IMR-90 (cell line): ENCODE measurements around the gene SPTB. TPM values are rescaled to one million over a fixed set of nuclear protein-coding genes. Genes with fewer than 3 reads are reported as not detected.

ENCODE experiments used
- ATAC-seq: fragments of 200-7000 bp; cut with Tn5 transposase; 2 replicates; pipeline ENCODE4 v1.9.1; 2020; ENCODE audit warnings: low read depth, mild to moderate bottlenecking, moderate library complexity
- BruUV-seq: library from RNA; stranded (reverse); fragments of 400-500 nt; replicated peaks from 2 replicates; lab custom pipeline; 2021; lab: Mats Ljungman, UMichigan
- CTCF ChIA-PET: fragments of 300-600 bp; formaldehyde crosslinking; extraction: SDS; loops from one replicate; lab custom pipeline; 2021; ENCODE audit warnings: antibody characterized with exemption; lab: Yijun Ruan, JAX
- POLR2A ChIA-PET: fragments of 300-600 bp; sonication (Branson Sonifier 250); formaldehyde crosslinking; loops from one replicate; lab custom pipeline; 2022; ENCODE audit warnings: antibody characterized with exemption; ENCODE audit not compliant: unreplicated experiment; lab: Charles Lee
- DNase-seq: peaks from one replicate; pipeline ENCODE4 v3.0.0; 2013
- H2AFZ ChIP-seq: replicated peaks from 2 replicates; pipeline ENCODE3; 2013; ENCODE audit warnings: low read length, mild to moderate bottlenecking; ENCODE audit not compliant: poor library complexity
- H2AK5ac ChIP-seq: 2 replicates; pipeline ENCODE4 v1.6.1; 2013; ENCODE audit warnings: low read depth, low read length, inconsistent platforms
- H2AK9ac ChIP-seq: replicated peaks from 2 replicates; pipeline ENCODE3; 2013; ENCODE audit warnings: mild to moderate bottlenecking, low read depth, low read length, moderate library complexity; ENCODE audit not compliant: poor library complexity
- H2BK120ac ChIP-seq: 2 replicates; pipeline ENCODE4 v1.6.1; 2013; ENCODE audit warnings: low read depth, low read length, inconsistent platforms
- H2BK15ac ChIP-seq: 3 replicates; pipeline ENCODE4 v1.6.1; 2013; ENCODE audit warnings: low read depth, low read length, inconsistent platforms
- H2BK20ac ChIP-seq: 2 replicates; pipeline ENCODE4 v1.6.1; 2013; ENCODE audit warnings: low read depth, mild to moderate bottlenecking, inconsistent platforms, low read length, moderate library complexity
- H2BK5ac ChIP-seq: 2 replicates; pipeline ENCODE4 v1.6.1; 2013; ENCODE audit warnings: mild to moderate bottlenecking, low read depth, low read length, inconsistent platforms; ENCODE audit not compliant: poor library complexity, severe bottlenecking
- H3K14ac ChIP-seq: replicated peaks from 2 replicates; pipeline ENCODE4 v1.6.1; 2013; ENCODE audit warnings: low read depth, low read length, inconsistent platforms
- H3K18ac ChIP-seq: 2 replicates; pipeline ENCODE4 v1.6.1; 2013; ENCODE audit warnings: low read depth, low read length, control low read depth
- H3K23ac ChIP-seq: 2 replicates; pipeline ENCODE4 v1.6.1; 2013; ENCODE audit warnings: low read depth, low read length, inconsistent platforms
- H3K27ac ChIP-seq: 2 replicates; pipeline ENCODE4 v1.5.1; 2013; ENCODE audit warnings: mild to moderate bottlenecking, control low read depth, low read length; ENCODE audit not compliant: insufficient read depth
- H3K27me3 ChIP-seq: 2 replicates; pipeline ENCODE4 v1.6.1; 2013; ENCODE audit warnings: low read length; ENCODE audit not compliant: control insufficient read depth, insufficient read depth
- H3K36me3 ChIP-seq: 2 replicates; pipeline ENCODE4 v1.6.1; 2013; ENCODE audit warnings: low read length, mixed read lengths; ENCODE audit not compliant: control insufficient read depth, insufficient read depth
- H3K4ac ChIP-seq: 2 replicates; pipeline ENCODE4 v1.6.1; 2013; ENCODE audit warnings: low read depth, low read length, inconsistent platforms
- H3K4me1 ChIP-seq: 2 replicates; pipeline ENCODE4 v1.6.1; 2013; ENCODE audit warnings: low read length, mixed read lengths; ENCODE audit not compliant: control insufficient read depth, insufficient read depth
- H3K4me2 ChIP-seq: 2 replicates; pipeline ENCODE4 v1.6.1; 2013; ENCODE audit warnings: low read depth, mild to moderate bottlenecking, control low read depth, low read length, moderate library complexity
- H3K4me3 ChIP-seq: 2 replicates; pipeline ENCODE4 v1.5.1; 2013; ENCODE audit warnings: low read depth, mild to moderate bottlenecking, control low read depth, low read length, moderate library complexity; ENCODE audit not compliant: insufficient read depth
- H3K56ac ChIP-seq: 2 replicates; pipeline ENCODE4 v1.6.1; 2013; ENCODE audit warnings: low read length, inconsistent platforms; ENCODE audit not compliant: insufficient read depth; ENCODE audit errors: extremely low read depth
- H3K79me1 ChIP-seq, 2 experiments: 2 replicates each; pipeline ENCODE4 v1.6.1; 2013; ENCODE audit warnings: low read length in 2 of 2, inconsistent platforms in 1 of 2, low read depth in 1 of 2
- H3K9ac ChIP-seq: 2 replicates; pipeline ENCODE4 v1.6.1; 2013; ENCODE audit warnings: low read depth, low read length, control low read depth
- H3K9me1 ChIP-seq: 2 replicates; pipeline ENCODE4 v1.6.1; 2013; ENCODE audit warnings: low read length, inconsistent platforms; ENCODE audit not compliant: insufficient read depth
- H3K9me3 ChIP-seq: 2 replicates; pipeline ENCODE4 v1.6.1; 2013; ENCODE audit warnings: low read length; ENCODE audit not compliant: control insufficient read depth, insufficient read depth
- H4K20me1 ChIP-seq: 2 replicates; pipeline ENCODE4 v1.6.1; 2013; ENCODE audit warnings: low read length, inconsistent platforms; ENCODE audit not compliant: insufficient read depth
- H4K5ac ChIP-seq: 2 replicates; pipeline ENCODE4 v1.6.1; 2013; ENCODE audit warnings: mild to moderate bottlenecking, low read depth, low read length, control low read depth
- H4K8ac ChIP-seq, 2 experiments: 2 replicates each; pipeline ENCODE4 v1.6.1; 2013; ENCODE audit warnings: low read depth in 2 of 2, low read length in 2 of 2, control low read depth in 1 of 2, inconsistent platforms in 1 of 2
- H4K91ac ChIP-seq: 2 replicates; pipeline ENCODE4 v1.6.1; 2013; ENCODE audit warnings: low read depth, low read length, inconsistent platforms; ENCODE audit not compliant: insufficient read depth
- BHLHE40 ChIP-seq: fragments of 150-350 bp; IDR thresholded peaks from 2 replicates; pipeline ENCODE4 v1.6.1; 2016; ENCODE audit warnings: mild to moderate bottlenecking, low read depth, low read length
- CEBPB ChIP-seq: IDR thresholded peaks from 2 replicates; pipeline ENCODE4 v1.6.1; 2012; ENCODE audit warnings: low read depth, low read length, improper control_type of control experiment
- CHD1 ChIP-seq: IDR thresholded peaks from 2 replicates; pipeline ENCODE4 v1.6.1; 2012; ENCODE audit warnings: low read depth, low read length, improper control_type of control experiment
- FOS ChIP-seq: fragments of 150-350 bp; IDR thresholded peaks from 2 replicates; pipeline ENCODE4 v1.6.1; 2016; ENCODE audit warnings: low read depth, low read length
- MAFK ChIP-seq: IDR thresholded peaks from 2 replicates; pipeline ENCODE4 v1.6.1; 2012; ENCODE audit warnings: low read depth, low read length, improper control_type of control experiment
- MAZ ChIP-seq: IDR thresholded peaks from 2 replicates; pipeline ENCODE4 v1.6.1; 2012; ENCODE audit warnings: low read depth, mild to moderate bottlenecking, low read length, improper control_type of control experiment, moderate library complexity, borderline replicate concordance
- MXI1 ChIP-seq: IDR thresholded peaks from 2 replicates; pipeline ENCODE4 v1.6.1; 2012; ENCODE audit warnings: low read depth, mild to moderate bottlenecking, low read length, moderate library complexity, borderline replicate concordance
- NFE2L2 ChIP-seq: fragments of 150-350 bp; IDR thresholded peaks from 2 replicates; pipeline ENCODE4 v1.6.1; 2016; ENCODE audit warnings: low read depth, mild to moderate bottlenecking, low read length
- POLR2A ChIP-seq: IDR thresholded peaks from 2 replicates; pipeline ENCODE4 v1.6.1; 2012; ENCODE audit warnings: mild to moderate bottlenecking, low read depth, low read length
- RAD21 ChIP-seq: IDR thresholded peaks from 2 replicates; pipeline ENCODE4 v1.6.1; 2012; ENCODE audit warnings: low read length, improper control_type of control experiment
- RCOR1 ChIP-seq: IDR thresholded peaks from 2 replicates; pipeline ENCODE4 v1.6.1; 2012; ENCODE audit warnings: mild to moderate bottlenecking, low read length, improper control_type of control experiment; ENCODE audit not compliant: insufficient replicate concordance
- RFX5 ChIP-seq: IDR thresholded peaks from 2 replicates; pipeline ENCODE4 v1.8.0; 2012; ENCODE audit warnings: low read depth, mild to moderate bottlenecking, low read length, moderate library complexity
- SMC3 ChIP-seq: fragments of 150-350 bp; IDR thresholded peaks from 2 replicates; pipeline ENCODE4 v1.6.1; 2016; ENCODE audit warnings: low read depth, mild to moderate bottlenecking, antibody characterized with exemption, low read length, moderate library complexity
- WGBS, 2 experiments: methylation state at CpG; one replicate each; pipeline versions ENCODE4 v1.1.5 to v1.1.7; 2013; ENCODE audit warnings: missing lambda C conversion rate in 2 of 2; ENCODE audit not compliant: insufficient read length in 1 of 2; ENCODE audit errors: extremely low coverage in 2 of 2; 5-methylcytosine and 5-hydroxymethylcytosine counted together
- dilution Hi-C: fragments of 300-500 bp; cut with HindIII; formaldehyde crosslinking; loops from one replicate; pipeline ENCODE4 v1.14.3; 2018; ENCODE audit warnings: low sequenced_read_pairs; ENCODE audit not compliant: unreplicated experiment
- in situ Hi-C: fragments of 300-500 bp; cut with MboI; formaldehyde crosslinking; loops from 3 replicates; pipeline ENCODE4 v1.14.3; 2019; ENCODE audit warnings: low sequenced_read_pairs, inconsistent platforms, mixed read lengths
- intact Hi-C: fragments of 100-400 bp; cut with micrococcal nuclease; formaldehyde crosslinking; loops from 2 replicates; pipeline ENCODE4 v1.10.0; 2022
- polyA plus RNA-seq, 3 experiments: library from polyadenylated mRNA; depleted of rRNA; stranded (reverse); fragments of >200 nt; gene quantifications; 2 replicates each; pipeline ENCODE4 v1.2.3, GENCODE V29; 2012; ENCODE audit warnings: low replicate concordance in 1 of 3
- total RNA-seq: library from RNA; depleted of rRNA; stranded (reverse); fragments of >200 nt; gene quantifications from 2 replicates; pipeline ENCODE4 v1.2.3, GENCODE V29; 2012
- TF ChIP-seq, protein P1 (sequence below): fragments of 150-350 bp; IDR thresholded peaks from 2 replicates; pipeline ENCODE4 v1.6.1; 2016; ENCODE audit warnings: low read depth, mild to moderate bottlenecking, low read length, moderate library complexity, borderline replicate concordance
- TF ChIP-seq, protein P2 (sequence below): conservative IDR thresholded peaks from 2 replicates; pipeline ENCODE4 v1.5.1; 2012; ENCODE audit warnings: mild to moderate bottlenecking, low read depth, low read length, improper control_type of control experiment
- TF ChIP-seq, protein P3 (sequence below): fragments of 150-350 bp; IDR thresholded peaks from 2 replicates; pipeline ENCODE4 v1.6.1; 2017; ENCODE audit warnings: mild to moderate bottlenecking, antibody characterized with exemption, low read length, low read depth

The SPTB gene
- total and polyA plus RNA-seq, 2 of the 4 experiments (the other 2 are of a cell fraction) = under 0.01 to 0.07 TPM

DNA sequence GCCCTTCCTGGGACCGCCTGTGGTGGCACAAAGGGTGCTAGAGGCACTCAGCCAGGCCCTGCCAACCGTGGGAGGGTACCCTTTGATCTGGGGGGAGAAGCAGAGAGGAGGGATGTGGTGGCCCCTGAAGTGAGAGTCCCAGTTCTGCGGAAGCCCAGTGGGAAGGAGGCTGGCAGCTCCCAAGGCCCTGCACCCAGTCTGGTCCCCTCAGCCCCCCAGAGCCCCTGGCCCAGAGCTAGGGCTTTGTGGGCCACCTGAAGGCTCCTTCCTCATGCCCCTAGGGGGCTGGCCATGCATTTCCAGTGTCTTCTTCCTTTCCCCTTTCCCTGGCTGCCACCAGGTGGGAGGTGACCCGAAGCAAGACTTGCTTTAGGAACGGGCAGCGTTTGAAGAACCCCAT lies 131.2 kb downstream of the SPTB start:
- H3K4me3 ChIP-seq = no peak overlapping the region
- no peak overlapping the region for H2BK120ac ChIP-seq
- no peak overlapping the region for H2BK15ac ChIP-seq
- H4K20me1 ChIP-seq = no peaks in the 10 kb centered on the region
- H3K4ac ChIP-seq = no peak overlapping the region
- peaks cover 5% of the 10 kb centered on the region; the same call in 1 of the 2 replicates for H3K36me3 ChIP-seq
- H2AK9ac ChIP-seq = no peak overlapping the region
- H3K23ac ChIP-seq = no peak overlapping the region
- intact Hi-C loops = no loop called here
- WGBS, 2 experiments = 100% methylated on average over 1 of the region's 6 CpGs; no CpG with 5 or more reads in 1 of the 2 experiments
- no peak overlapping the region for H3K27ac ChIP-seq
- H3K4me1 ChIP-seq = peaks cover 14% of the 10 kb centered on the region
- H3K18ac ChIP-seq = no peak overlapping the region
- H3K27me3 ChIP-seq = 0 out of 2 replicates have a peak, but pooled peaks cover 2% of the 10 kb centered on the region
- H2AK5ac ChIP-seq = no peak overlapping the region
- peaks cover 4% of the 10 kb centered on the region; the same call in 1 of the 2 replicates for H3K9me1 ChIP-seq
- TF ChIP-seq RCOR1 = no peak
- TF ChIP-seq NFE2L2 = no peak
- TF ChIP-seq, protein P1, sequence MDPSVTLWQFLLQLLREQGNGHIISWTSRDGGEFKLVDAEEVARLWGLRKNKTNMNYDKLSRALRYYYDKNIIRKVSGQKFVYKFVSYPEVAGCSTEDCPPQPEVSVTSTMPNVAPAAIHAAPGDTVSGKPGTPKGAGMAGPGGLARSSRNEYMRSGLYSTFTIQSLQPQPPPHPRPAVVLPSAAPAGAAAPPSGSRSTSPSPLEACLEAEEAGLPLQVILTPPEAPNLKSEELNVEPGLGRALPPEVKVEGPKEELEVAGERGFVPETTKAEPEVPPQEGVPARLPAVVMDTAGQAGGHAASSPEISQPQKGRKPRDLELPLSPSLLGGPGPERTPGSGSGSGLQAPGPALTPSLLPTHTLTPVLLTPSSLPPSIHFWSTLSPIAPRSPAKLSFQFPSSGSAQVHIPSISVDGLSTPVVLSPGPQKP = no peak
- no peak for TF ChIP-seq BHLHE40
- TF ChIP-seq POLR2A = no peak
- TF ChIP-seq FOS = no peak
- TF ChIP-seq RAD21 = no peak
- TF ChIP-seq, protein P2, sequence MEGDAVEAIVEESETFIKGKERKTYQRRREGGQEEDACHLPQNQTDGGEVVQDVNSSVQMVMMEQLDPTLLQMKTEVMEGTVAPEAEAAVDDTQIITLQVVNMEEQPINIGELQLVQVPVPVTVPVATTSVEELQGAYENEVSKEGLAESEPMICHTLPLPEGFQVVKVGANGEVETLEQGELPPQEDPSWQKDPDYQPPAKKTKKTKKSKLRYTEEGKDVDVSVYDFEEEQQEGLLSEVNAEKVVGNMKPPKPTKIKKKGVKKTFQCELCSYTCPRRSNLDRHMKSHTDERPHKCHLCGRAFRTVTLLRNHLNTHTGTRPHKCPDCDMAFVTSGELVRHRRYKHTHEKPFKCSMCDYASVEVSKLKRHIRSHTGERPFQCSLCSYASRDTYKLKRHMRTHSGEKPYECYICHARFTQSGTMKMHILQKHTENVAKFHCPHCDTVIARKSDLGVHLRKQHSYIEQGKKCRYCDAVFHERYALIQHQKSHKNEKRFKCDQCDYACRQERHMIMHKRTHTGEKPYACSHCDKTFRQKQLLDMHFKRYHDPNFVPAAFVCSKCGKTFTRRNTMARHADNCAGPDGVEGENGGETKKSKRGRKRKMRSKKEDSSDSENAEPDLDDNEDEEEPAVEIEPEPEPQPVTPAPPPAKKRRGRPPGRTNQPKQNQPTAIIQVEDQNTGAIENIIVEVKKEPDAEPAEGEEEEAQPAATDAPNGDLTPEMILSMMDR = no peak
- no peak for TF ChIP-seq CHD1
- TF ChIP-seq, protein P3, sequence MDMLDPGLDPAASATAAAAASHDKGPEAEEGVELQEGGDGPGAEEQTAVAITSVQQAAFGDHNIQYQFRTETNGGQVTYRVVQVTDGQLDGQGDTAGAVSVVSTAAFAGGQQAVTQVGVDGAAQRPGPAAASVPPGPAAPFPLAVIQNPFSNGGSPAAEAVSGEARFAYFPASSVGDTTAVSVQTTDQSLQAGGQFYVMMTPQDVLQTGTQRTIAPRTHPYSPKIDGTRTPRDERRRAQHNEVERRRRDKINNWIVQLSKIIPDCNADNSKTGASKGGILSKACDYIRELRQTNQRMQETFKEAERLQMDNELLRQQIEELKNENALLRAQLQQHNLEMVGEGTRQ = no peak
- no peak for TF ChIP-seq RFX5
- no peak for TF ChIP-seq SMC3
- TF ChIP-seq CEBPB = no peak
- TF ChIP-seq MXI1 = no peak
- TF ChIP-seq MAFK = no peak
- TF ChIP-seq MAZ = no peak
- H3K79me1 ChIP-seq = no peaks in the 10 kb centered on the region
- H2AFZ ChIP-seq = no peak overlapping the region
- H2BK5ac ChIP-seq = no peak overlapping the region
- ChIA-PET CTCF (no interaction called here), POLR2A (interaction anchor here (0.6 kb wide), 1 partner anchor 831 kb away, joined by 6 read pairs; no protein-coding TSS in a partner anchor)
- no peak overlapping the region for H4K91ac ChIP-seq
- H3K9ac ChIP-seq = no peak overlapping the region
- peaks cover 2% of the 10 kb centered on the region; the same call in 1 of the 2 replicates for H3K9me3 ChIP-seq
- H3K14ac ChIP-seq = no peak overlapping the region
- H4K8ac ChIP-seq = no peak overlapping the region
- in situ Hi-C loops = no loop called here
- DNase-seq (no peak), ATAC-seq (no peak)
- H2BK20ac ChIP-seq = no peak overlapping the region
- H3K4me2 ChIP-seq = no peak overlapping the region
- H3K56ac ChIP-seq = no peak overlapping the region
- dilution Hi-C loops = no loop called here
- BruUV-seq = no TSS peak
- no peak overlapping the region for H4K5ac ChIP-seq
